Mucosa of descending colon (tissue), 3 donors: Measurements from ENCODE around the gene PERM1. TPM values are rescaled to one million over a fixed set of nuclear protein-coding genes. Genes with fewer than 3 reads are reported as not detected.
"Not testable (repeated sequence)": the region's sequence is repeated elsewhere in the genome, so short reads cannot be mapped to it uniquely, and the experiment has no call there.

ENCODE experiments used
- ATAC-seq: fragments of 200-7000 bp; cut with Tn5 transposase; one replicate; pipeline ENCODE4 v1.9.1; 2020; ENCODE audit warnings: mild to moderate bottlenecking, moderate library complexity
- DNase-seq, 3 donors: peaks; one replicate each; pipeline ENCODE4 v3.0.0-alpha.2; 2020
- H3K36me3 ChIP-seq: fragments of 200-600 bp; one replicate; pipeline ENCODE4 v1.8.0; 2021; ENCODE audit warnings: low read depth, mild to moderate bottlenecking
- H3K4me1 ChIP-seq: fragments of 200-600 bp; one replicate; pipeline ENCODE4 v1.8.0; 2021; ENCODE audit warnings: low read depth, mild to moderate bottlenecking
- H3K4me3 ChIP-seq: fragments of 200-600 bp; one replicate; pipeline ENCODE4 v1.8.0; 2021; ENCODE audit warnings: mild to moderate bottlenecking
- H3K9me3 ChIP-seq: fragments of 200-600 bp; one replicate; pipeline ENCODE4 v1.8.0; 2021; ENCODE audit warnings: mild to moderate bottlenecking
- intact Hi-C, 2 donors: fragments of 100-400 bp; cut with DNase I in 1 of 2; cut with micrococcal nuclease in 1 of 2; formaldehyde crosslinking; loops; one replicate each; pipeline versions ENCODE4 v1.11.0 to v1.11.1; 2022; cut with DNase I, micrococcal nuclease
- total RNA-seq, 3 donors: library from RNA; stranded (reverse); fragmentation: NEBNext Ultra II Directional in 2 of 3; extraction: Animal tissue kit (Norgen Biotek cat#: 25700) in 2 of 3; gene quantifications; one replicate each; pipeline versions ENCODE4 v1.2.1 to v1.2.4, GENCODE V29; 2021 to 2023
- TF ChIP-seq, protein P1 (sequence below): fragments of 200-600 bp; IDR thresholded peaks from one replicate; pipeline ENCODE4 v1.8.0; 2022; ENCODE audit warnings: antibody characterized with exemption, mild to moderate bottlenecking
- donor health status: DM: no; HTN: no; CAD: no; lungs with moderate emphysema.
- donor health status: DM: no; HTN: no; CAD: no.
- donor health status: DM: no; HTN: yes; CAD: no.

The PERM1 gene
- total RNA-seq, 3 donors from 2014 or later: 0.24 TPM; not detected in 2

- no peaks in the 10 kb centered on the region for H3K9me3 ChIP-seq
- intact Hi-C loops: no loop called here
- peaks cover 27% of the 10 kb centered on the region for H3K4me1 ChIP-seq
- H3K4me3 ChIP-seq: no peak overlapping the region
- DNase-seq: peak in 2 of 3 donors; percentile 39 to 56
- H3K36me3 ChIP-seq: no peaks in the 10 kb centered on the region
- no peak for ATAC-seq
- TF ChIP-seq, protein P1, sequence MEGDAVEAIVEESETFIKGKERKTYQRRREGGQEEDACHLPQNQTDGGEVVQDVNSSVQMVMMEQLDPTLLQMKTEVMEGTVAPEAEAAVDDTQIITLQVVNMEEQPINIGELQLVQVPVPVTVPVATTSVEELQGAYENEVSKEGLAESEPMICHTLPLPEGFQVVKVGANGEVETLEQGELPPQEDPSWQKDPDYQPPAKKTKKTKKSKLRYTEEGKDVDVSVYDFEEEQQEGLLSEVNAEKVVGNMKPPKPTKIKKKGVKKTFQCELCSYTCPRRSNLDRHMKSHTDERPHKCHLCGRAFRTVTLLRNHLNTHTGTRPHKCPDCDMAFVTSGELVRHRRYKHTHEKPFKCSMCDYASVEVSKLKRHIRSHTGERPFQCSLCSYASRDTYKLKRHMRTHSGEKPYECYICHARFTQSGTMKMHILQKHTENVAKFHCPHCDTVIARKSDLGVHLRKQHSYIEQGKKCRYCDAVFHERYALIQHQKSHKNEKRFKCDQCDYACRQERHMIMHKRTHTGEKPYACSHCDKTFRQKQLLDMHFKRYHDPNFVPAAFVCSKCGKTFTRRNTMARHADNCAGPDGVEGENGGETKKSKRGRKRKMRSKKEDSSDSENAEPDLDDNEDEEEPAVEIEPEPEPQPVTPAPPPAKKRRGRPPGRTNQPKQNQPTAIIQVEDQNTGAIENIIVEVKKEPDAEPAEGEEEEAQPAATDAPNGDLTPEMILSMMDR: no peak
These were observed 16.3 kb upstream of the PERM1 start for GRCh38 chr1:997993-998744.

DNA sequence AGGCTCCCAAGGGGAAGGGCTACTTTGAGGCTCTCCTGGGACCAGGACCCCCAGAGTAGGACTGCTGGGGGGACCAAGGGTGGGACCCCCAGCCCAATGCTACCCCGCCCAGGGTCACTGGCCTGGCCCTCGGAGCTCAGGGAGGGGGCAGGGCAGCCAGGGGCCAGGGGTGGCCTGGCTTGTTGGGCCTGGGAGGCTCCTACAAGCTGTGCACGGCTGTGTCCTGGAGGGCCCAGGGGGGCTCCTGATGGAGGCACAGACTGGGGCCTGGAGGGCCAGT is 15.8 kb upstream of the PERM1 start:
- H3K9me3 ChIP-seq: no peaks in the 10 kb centered on the region
- H3K36me3 ChIP-seq: no peaks in the 10 kb centered on the region
- H3K4me3 ChIP-seq: no peak overlapping the region
- TF ChIP-seq, protein P1: no peak
- DNase-seq (peak in 1 of 3 donors; percentile 33), ATAC-seq (no peak)
- H3K4me1 ChIP-seq: peaks cover 27% of the 10 kb centered on the region
- intact Hi-C loops: no loop called here

GRCh38 chr1:996851-997712 is 15.2 kb upstream of the PERM1 start:
- Histone ChIP-seq H3K9me3 (peaks cover 2% of the 10 kb centered on the region), H3K36me3 (no peaks in the 10 kb centered on the region), H3K4me3 (no peak overlapping the region), H3K4me1 (peaks cover 27% of the 10 kb centered on the region)
- ATAC-seq: no peak
- intact Hi-C loops: no loop called here
- TF ChIP-seq, protein P1: no peak
- peak in 2 of 3 donors; percentile 25 to 48 for DNase-seq

DNA sequence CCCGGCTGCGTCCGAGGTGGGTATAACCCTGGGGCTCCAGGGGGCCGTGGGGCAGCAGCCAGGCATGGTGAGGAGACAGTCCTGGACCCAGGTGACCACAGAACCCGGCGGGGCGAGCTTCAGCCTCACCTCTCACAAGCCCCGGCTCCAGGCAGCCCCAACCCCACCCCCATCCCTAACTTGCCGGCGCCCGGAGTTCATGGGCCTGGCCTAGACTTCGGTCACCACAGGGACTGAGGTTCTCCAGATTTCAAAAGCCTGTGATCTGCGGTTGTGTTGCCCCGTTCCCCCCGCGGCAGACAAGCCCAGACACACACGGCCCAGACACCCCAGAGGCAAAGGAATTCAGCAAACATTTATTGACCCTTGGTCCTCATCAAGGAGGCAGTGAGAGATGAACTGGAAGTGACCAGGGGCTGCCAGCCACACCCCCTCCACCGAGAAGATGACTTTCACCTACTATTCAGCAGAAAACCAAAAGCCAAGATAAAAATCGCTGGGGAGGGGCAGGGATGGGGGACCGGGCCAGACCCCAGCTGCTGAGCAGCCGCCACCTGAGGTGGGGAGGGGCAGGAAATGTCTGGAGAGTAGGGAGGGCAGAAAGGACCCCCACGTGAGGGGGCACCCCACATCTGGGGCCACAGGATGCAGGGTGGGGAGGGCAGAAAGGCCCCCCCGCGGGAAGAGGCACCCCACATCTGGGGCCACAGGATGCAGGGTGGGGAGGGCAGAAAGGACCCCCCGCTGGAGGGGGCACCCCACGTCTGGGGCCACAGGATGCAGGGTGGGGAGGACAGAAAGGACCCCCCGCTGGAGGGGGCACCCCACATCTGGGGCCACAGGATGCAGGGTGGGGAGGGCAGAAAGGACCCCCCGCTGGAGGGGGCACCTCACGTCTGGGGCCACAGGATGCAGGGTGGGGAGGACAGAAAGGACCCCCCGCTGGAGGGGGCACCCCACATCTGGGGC is 14.1 kb upstream of the PERM1 start:
- DNase-seq (peak in 2 of 3 donors; percentile 21 to 46), ATAC-seq (no peak)
- peaks cover 6% of the 10 kb centered on the region for H3K9me3 ChIP-seq
- no peaks in the 10 kb centered on the region for H3K36me3 ChIP-seq
- no peak overlapping the region for H3K4me3 ChIP-seq
- H3K4me1 ChIP-seq: peaks cover 21% of the 10 kb centered on the region
- TF ChIP-seq, protein P1: no peak
- intact Hi-C loops: no loop called here

GRCh38 chr1:994546-994945 is 12.7 kb upstream of the PERM1 start:
- intact Hi-C loops, DNase-seq, ATAC-seq, H3K36me3 ChIP-seq, H3K9me3 ChIP-seq, H3K4me3 ChIP-seq: not testable (repeated sequence)
- peaks cover 13% of the 10 kb centered on the region for H3K4me1 ChIP-seq
